PC-9 (cell line): ENCODE data around the gene SSR3.

Experiments
- EZH2 ChIP-seq: fragments of 200-600 bp; sonication (generic); IDR thresholded peaks from 2 replicates; pipeline ENCODE4 v1.8.0; 2017; ENCODE audit warnings: antibody characterized with exemption, low read depth
- TF ChIP-seq, protein P1 (sequence below): fragments of 200-600 bp; sonication (generic); conservative IDR thresholded peaks from 2 replicates; pipeline ENCODE4 v1.6.1; 2017; ENCODE audit warnings: mixed run types, antibody characterized with exemption, mild to moderate bottlenecking, moderate library complexity

DNA sequence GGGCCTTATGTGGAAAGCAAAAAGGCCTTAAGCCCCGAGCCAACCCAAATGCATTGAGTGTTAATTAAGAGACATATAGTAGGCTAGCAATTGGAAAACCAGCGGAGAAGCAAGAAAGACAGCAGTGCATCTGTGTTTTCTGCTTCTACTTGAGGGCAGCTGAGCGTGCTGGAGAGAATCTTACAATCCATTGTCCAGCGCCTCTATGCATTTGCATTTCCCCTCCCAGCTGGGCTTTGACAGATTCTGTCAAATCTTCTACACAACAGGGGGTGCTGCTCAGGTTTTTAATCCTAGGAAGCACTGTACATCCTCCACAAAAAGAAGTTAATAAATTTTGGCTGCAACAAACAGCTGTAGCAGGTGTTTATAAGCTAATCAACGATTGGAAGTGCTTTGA lies 23.9 kb downstream of the SSR3 start:
- TF ChIP-seq, protein P1, sequence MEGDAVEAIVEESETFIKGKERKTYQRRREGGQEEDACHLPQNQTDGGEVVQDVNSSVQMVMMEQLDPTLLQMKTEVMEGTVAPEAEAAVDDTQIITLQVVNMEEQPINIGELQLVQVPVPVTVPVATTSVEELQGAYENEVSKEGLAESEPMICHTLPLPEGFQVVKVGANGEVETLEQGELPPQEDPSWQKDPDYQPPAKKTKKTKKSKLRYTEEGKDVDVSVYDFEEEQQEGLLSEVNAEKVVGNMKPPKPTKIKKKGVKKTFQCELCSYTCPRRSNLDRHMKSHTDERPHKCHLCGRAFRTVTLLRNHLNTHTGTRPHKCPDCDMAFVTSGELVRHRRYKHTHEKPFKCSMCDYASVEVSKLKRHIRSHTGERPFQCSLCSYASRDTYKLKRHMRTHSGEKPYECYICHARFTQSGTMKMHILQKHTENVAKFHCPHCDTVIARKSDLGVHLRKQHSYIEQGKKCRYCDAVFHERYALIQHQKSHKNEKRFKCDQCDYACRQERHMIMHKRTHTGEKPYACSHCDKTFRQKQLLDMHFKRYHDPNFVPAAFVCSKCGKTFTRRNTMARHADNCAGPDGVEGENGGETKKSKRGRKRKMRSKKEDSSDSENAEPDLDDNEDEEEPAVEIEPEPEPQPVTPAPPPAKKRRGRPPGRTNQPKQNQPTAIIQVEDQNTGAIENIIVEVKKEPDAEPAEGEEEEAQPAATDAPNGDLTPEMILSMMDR: no peak
- TF ChIP-seq EZH2: no peak
